Liver (tissue), 9 donors: Measurements from ENCODE around the gene TMEM17. TPM values are rescaled to one million over a fixed set of nuclear protein-coding genes. Genes with fewer than 3 reads are reported as not detected.

ENCODE experiments used
- DNase-seq: peaks from one replicate; pipeline ENCODE4 v3.0.0-alpha.2; 2017; ENCODE audit warnings: low spot score
- H3K27ac ChIP-seq, 2 donors: one replicate each; pipeline ENCODE4 v1.7.0; 2013; ENCODE audit warnings: inconsistent platforms in 2 of 2, low read length in 2 of 2, control low read depth in 1 of 2, low read depth in 1 of 2, mild to moderate bottlenecking in 1 of 2
- H3K27me3 ChIP-seq, 4 donors: one replicate each; pipeline versions ENCODE4 v1.6.1 to v1.7.0; 2013; ENCODE audit warnings: low read length in 3 of 4, inconsistent platforms in 1 of 4, mild to moderate bottlenecking in 1 of 4, moderate library complexity in 1 of 4; ENCODE audit not compliant: control insufficient read depth in 4 of 4, insufficient read depth in 4 of 4
- H3K36me3 ChIP-seq, 4 donors: one replicate each; pipeline versions ENCODE4 v1.6.1 to v1.7.0; 2013; ENCODE audit warnings: low read length in 3 of 4, mild to moderate bottlenecking in 3 of 4, low read depth in 1 of 4, moderate library complexity in 1 of 4; ENCODE audit not compliant: control insufficient read depth in 4 of 4, insufficient read depth in 3 of 4
- H3K4me1 ChIP-seq, 4 donors: one replicate each; pipeline versions ENCODE4 v1.6.1 to v1.7.0; 2013; ENCODE audit warnings: low read length in 3 of 4, mild to moderate bottlenecking in 3 of 4, moderate library complexity in 1 of 4; ENCODE audit not compliant: control insufficient read depth in 4 of 4, insufficient read depth in 4 of 4
- H3K4me3 ChIP-seq, 3 donors: one replicate each; pipeline versions ENCODE4 v1.6.1 to v1.7.0; 2013; ENCODE audit warnings: low read length in 3 of 3, control low read depth in 1 of 3, low read depth in 1 of 3, mild to moderate bottlenecking in 1 of 3
- H3K9ac ChIP-seq, 2 donors: one replicate each; pipeline ENCODE4 v1.7.0; 2013; ENCODE audit warnings: low read length in 2 of 2, mild to moderate bottlenecking in 2 of 2, moderate library complexity in 2 of 2, control low read depth in 1 of 2, low read depth in 1 of 2
- H3K9me3 ChIP-seq, 4 donors: one replicate each; pipeline versions ENCODE4 v1.6.1 to v1.7.0; 2013; ENCODE audit warnings: low read length in 3 of 4; ENCODE audit not compliant: control insufficient read depth in 4 of 4
- EGR1 ChIP-seq, 2 donors: IDR thresholded peaks; 2 replicates each; pipeline ENCODE4 v1.6.1; 2016 to 2018; ENCODE audit warnings: antibody characterized with exemption in 2 of 2, low read depth in 2 of 2
- FOXA1 ChIP-seq: IDR thresholded peaks from 2 replicates; pipeline ENCODE4 v1.6.1; 2016; ENCODE audit warnings: antibody characterized with exemption
- FOXA2 ChIP-seq: IDR thresholded peaks from 2 replicates; pipeline ENCODE4 v1.6.1; 2016; ENCODE audit warnings: antibody characterized with exemption
- GABPA ChIP-seq, 2 donors: IDR thresholded peaks in 1 of 2; conservative IDR thresholded peaks in 1 of 2; 2 replicates each; pipeline ENCODE4 v1.6.1; 2016; ENCODE audit warnings: antibody characterized with exemption in 2 of 2, mild to moderate bottlenecking in 1 of 2, moderate library complexity in 1 of 2
- HNF4A ChIP-seq, 2 donors: conservative IDR thresholded peaks; 2 replicates each; pipeline ENCODE4 v1.6.1; 2016; ENCODE audit warnings: antibody characterized with exemption in 2 of 2, mild to moderate bottlenecking in 2 of 2
- HNF4G ChIP-seq: IDR thresholded peaks from 2 replicates; pipeline ENCODE4 v1.6.1; 2016; ENCODE audit warnings: antibody characterized with exemption
- JUND ChIP-seq, 2 donors: IDR thresholded peaks; 2 replicates each; pipeline ENCODE4 v1.6.1; 2016; ENCODE audit warnings: antibody characterized with exemption in 2 of 2
- NR2F2 ChIP-seq: IDR thresholded peaks from 2 replicates; pipeline ENCODE4 v1.6.1; 2016; ENCODE audit warnings: antibody characterized with exemption
- RAD21 ChIP-seq, 2 donors: IDR thresholded peaks; 2 replicates each; pipeline ENCODE4 v1.6.1; 2016; ENCODE audit warnings: antibody characterized with exemption in 2 of 2, mild to moderate bottlenecking in 2 of 2
- RXRA ChIP-seq, 2 donors: IDR thresholded peaks; 2 replicates each; pipeline ENCODE4 v1.6.1; 2017 to 2018; ENCODE audit warnings: antibody characterized with exemption in 2 of 2, mild to moderate bottlenecking in 1 of 2
- SP1 ChIP-seq: IDR thresholded peaks from 2 replicates; pipeline ENCODE4 v1.6.1; 2018; ENCODE audit warnings: antibody characterized with exemption, mild to moderate bottlenecking
- TAF1 ChIP-seq: conservative IDR thresholded peaks from 2 replicates; pipeline ENCODE4 v1.6.1; 2016; ENCODE audit warnings: antibody characterized with exemption, mild to moderate bottlenecking
- YY1 ChIP-seq: IDR thresholded peaks from 2 replicates; pipeline ENCODE4 v1.6.1; 2016; ENCODE audit warnings: antibody characterized with exemption, mild to moderate bottlenecking
- ZBTB33 ChIP-seq: IDR thresholded peaks from 2 replicates; pipeline ENCODE4 v1.6.1; 2016; ENCODE audit warnings: antibody characterized with exemption
- WGBS: extraction: QIAGEN DNeasy Blood & Tissue Kit; methylation state at CpG from one replicate; pipeline ENCODE4 v1.1.7; 2013; 5-methylcytosine and 5-hydroxymethylcytosine counted together
- polyA plus RNA-seq, 2 donors: library from polyadenylated mRNA; stranded (reverse) in 1 of 2; unstranded in 1 of 2; fragments of 200-250 nt in 1 of 2; fragments of >200 nt in 1 of 2; fragmentation: Nextera tagmentation in 1 of 2; extraction: Ambion mirVana in 1 of 2; gene quantifications; one replicate each; pipeline versions ENCODE4 v1.2.1 to v1.2.3, GENCODE V29; 2013 to 2015
- total RNA-seq, 2 donors: library from RNA; depleted of rRNA; stranded (reverse); fragments of >200 nt; gene quantifications; one replicate each; pipeline ENCODE4 v1.2.3, GENCODE V29; 2014
- TF ChIP-seq, protein P1 (sequence below): fragments of 150-350 bp; IDR thresholded peaks from 2 replicates; pipeline ENCODE4 v1.5.1; 2017; ENCODE audit warnings: improper control_type of control experiment, low read depth, low read length; ENCODE audit not compliant: missing input control
- TF ChIP-seq, protein P2 (sequence below): IDR thresholded peaks from 2 replicates; pipeline ENCODE4 v1.6.1; 2016; ENCODE audit warnings: antibody characterized with exemption, mild to moderate bottlenecking
- TF ChIP-seq, protein P3 (sequence below): IDR thresholded peaks from 2 replicates; pipeline ENCODE4 v1.6.1; 2016; ENCODE audit warnings: antibody characterized with exemption
- TF ChIP-seq, protein P4 (sequence below): IDR thresholded peaks from 2 replicates; pipeline ENCODE4 v1.6.1; 2016; ENCODE audit warnings: antibody characterized with exemption
- donor health status: healthy.
- donor health status: healthy.
- donor health status: healthy.
- donor health status: healthy.
- donor health status: healthy.

TMEM17 gene
- total and polyA plus RNA-seq, 4 donors = 0.70 to 1.9 (median 1.2) TPM

DNA sequence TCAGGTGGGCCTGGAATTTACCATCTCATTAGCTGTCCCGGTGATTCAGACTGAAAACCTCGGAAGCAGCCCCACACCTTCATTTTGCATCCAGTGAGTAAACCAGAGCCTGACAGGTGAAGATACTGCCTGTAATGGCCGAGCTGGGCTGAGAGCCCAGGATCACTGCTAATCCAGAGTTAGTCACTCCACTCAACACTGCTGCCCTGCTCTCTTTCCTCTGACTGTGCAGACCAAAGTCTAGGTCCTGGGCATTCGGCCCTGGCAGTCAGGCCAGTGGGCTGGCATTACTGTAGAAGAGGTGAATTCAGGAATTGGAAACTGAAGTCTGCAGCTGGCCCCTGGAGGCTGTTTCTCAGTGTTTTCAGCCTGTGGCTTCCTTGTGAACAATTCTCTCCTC is 44.3 kb downstream of the TMEM17 start:
- Histone ChIP-seq H3K27me3 (no peaks in the 10 kb centered on the region), H3K27ac (peak overlapping the region; percentile 61 to 90), H3K36me3 (no peaks in the 10 kb centered on the region), H3K9me3 (no peaks in the 10 kb centered on the region), H3K9ac (no peak overlapping the region), H3K4me1 (peaks cover 21 to 55% (median 41%) of the 10 kb centered on the region in 4 donors), H3K4me3 (no peak overlapping the region)
- DNase-seq = no peak
- 36% methylated on average over 4 of the region's 4 CpGs for WGBS
- TF ChIP-seq NR2F2 (no peak), FOXA2 (no peak), SP1 (peak; percentile 94), YY1 (peak; percentile 97), HNF4G (peak; percentile 92), ZBTB33 (peak; percentile 71), HNF4A (conservative IDR thresholded peaks at IDR 0.05) (peak; percentile 89 to 95), JUND (IDR thresholded peaks at IDR 0.05) (peak in 1 of 2 donors; percentile 75), RXRA (IDR thresholded peaks at IDR 0.05) (peak; percentile 71 to 88), TAF1 (peak; percentile 75), RAD21 (IDR thresholded peaks at IDR 0.05) (peak; percentile 68 to 82), EGR1 (IDR thresholded peaks at IDR 0.05; ENCODE audit: low read depth in 2 of 2) (peak in 1 of 2 donors; percentile 79), GABPA (IDR thresholded peaks at IDR 0.05 in 1 of 2, conservative IDR thresholded peaks at IDR 0.05 in 1 of 2) (peak in 1 of 2 donors; percentile 26), FOXA1 (no peak)
- TF ChIP-seq, protein P1, sequence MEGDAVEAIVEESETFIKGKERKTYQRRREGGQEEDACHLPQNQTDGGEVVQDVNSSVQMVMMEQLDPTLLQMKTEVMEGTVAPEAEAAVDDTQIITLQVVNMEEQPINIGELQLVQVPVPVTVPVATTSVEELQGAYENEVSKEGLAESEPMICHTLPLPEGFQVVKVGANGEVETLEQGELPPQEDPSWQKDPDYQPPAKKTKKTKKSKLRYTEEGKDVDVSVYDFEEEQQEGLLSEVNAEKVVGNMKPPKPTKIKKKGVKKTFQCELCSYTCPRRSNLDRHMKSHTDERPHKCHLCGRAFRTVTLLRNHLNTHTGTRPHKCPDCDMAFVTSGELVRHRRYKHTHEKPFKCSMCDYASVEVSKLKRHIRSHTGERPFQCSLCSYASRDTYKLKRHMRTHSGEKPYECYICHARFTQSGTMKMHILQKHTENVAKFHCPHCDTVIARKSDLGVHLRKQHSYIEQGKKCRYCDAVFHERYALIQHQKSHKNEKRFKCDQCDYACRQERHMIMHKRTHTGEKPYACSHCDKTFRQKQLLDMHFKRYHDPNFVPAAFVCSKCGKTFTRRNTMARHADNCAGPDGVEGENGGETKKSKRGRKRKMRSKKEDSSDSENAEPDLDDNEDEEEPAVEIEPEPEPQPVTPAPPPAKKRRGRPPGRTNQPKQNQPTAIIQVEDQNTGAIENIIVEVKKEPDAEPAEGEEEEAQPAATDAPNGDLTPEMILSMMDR = no peak
- TF ChIP-seq, protein P2, sequence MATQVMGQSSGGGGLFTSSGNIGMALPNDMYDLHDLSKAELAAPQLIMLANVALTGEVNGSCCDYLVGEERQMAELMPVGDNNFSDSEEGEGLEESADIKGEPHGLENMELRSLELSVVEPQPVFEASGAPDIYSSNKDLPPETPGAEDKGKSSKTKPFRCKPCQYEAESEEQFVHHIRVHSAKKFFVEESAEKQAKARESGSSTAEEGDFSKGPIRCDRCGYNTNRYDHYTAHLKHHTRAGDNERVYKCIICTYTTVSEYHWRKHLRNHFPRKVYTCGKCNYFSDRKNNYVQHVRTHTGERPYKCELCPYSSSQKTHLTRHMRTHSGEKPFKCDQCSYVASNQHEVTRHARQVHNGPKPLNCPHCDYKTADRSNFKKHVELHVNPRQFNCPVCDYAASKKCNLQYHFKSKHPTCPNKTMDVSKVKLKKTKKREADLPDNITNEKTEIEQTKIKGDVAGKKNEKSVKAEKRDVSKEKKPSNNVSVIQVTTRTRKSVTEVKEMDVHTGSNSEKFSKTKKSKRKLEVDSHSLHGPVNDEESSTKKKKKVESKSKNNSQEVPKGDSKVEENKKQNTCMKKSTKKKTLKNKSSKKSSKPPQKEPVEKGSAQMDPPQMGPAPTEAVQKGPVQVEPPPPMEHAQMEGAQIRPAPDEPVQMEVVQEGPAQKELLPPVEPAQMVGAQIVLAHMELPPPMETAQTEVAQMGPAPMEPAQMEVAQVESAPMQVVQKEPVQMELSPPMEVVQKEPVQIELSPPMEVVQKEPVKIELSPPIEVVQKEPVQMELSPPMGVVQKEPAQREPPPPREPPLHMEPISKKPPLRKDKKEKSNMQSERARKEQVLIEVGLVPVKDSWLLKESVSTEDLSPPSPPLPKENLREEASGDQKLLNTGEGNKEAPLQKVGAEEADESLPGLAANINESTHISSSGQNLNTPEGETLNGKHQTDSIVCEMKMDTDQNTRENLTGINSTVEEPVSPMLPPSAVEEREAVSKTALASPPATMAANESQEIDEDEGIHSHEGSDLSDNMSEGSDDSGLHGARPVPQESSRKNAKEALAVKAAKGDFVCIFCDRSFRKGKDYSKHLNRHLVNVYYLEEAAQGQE = peak; percentile 84
- TF ChIP-seq, protein P3, sequence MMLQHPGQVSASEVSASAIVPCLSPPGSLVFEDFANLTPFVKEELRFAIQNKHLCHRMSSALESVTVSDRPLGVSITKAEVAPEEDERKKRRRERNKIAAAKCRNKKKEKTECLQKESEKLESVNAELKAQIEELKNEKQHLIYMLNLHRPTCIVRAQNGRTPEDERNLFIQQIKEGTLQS = peak; percentile 10
- TF ChIP-seq, protein P4, sequence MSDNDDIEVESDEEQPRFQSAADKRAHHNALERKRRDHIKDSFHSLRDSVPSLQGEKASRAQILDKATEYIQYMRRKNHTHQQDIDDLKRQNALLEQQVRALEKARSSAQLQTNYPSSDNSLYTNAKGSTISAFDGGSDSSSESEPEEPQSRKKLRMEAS = peak; percentile 84
